ENCODE results near the gene FN3K. TPM values are rescaled to one million over a fixed set of nuclear protein-coding genes. Genes with fewer than 3 reads are reported as not detected.

FN3K gene
- 0.98 and 1.1 TPM in 2 replicates for total RNA-seq (2014; rRNA removed; shearing (Covaris generic); ENCODE audit: low replicate concordance)

- DNase-seq (ENCODE audit: low read depth), result peak; percentile 78
- in situ Hi-C loops (cut with HindIII; ENCODE audit: low pct_unique_long_range_greater_than_20kb, low sequenced_read_pairs), result no loop called here
These were observed at the start of gene FN3K for GRCh38 chr17:82734987-82735866. Gene FN3K, plus strand, starts transcription at chr17:82735615. Its CDS starts 22 bp downstream, at chr17:82735637.

- in situ Hi-C loops (cut with HindIII; ENCODE audit: low pct_unique_long_range_greater_than_20kb, low sequenced_read_pairs), result no loop called here
These were observed 48.8 kb upstream of the FN3K start for GRCh38 chr17:82686366-82687324.

GRCh38 chr17:82687375-82687861 is 48.0 kb upstream of the FN3K start:
- peak; percentile 97 for DNase-seq (ENCODE audit: low read depth)

More at GRCh38 chr17:82686366-82687324, 48.8 kb upstream of the FN3K start:
- DNase-seq (ENCODE audit: low read depth), result peak; percentile 31

GRCh38 chr17:82687871-82688270 is 47.5 kb upstream of the FN3K start:
- in situ Hi-C loops (cut with HindIII; ENCODE audit: low pct_unique_long_range_greater_than_20kb, low sequenced_read_pairs), result no loop called here
- DNase-seq (ENCODE audit: low read depth), result peak; percentile 83

More at GRCh38 chr17:82687375-82687861, 48.0 kb upstream of the FN3K start:
- in situ Hi-C loops (cut with HindIII; ENCODE audit: low pct_unique_long_range_greater_than_20kb, low sequenced_read_pairs), result no loop called here

DNA sequence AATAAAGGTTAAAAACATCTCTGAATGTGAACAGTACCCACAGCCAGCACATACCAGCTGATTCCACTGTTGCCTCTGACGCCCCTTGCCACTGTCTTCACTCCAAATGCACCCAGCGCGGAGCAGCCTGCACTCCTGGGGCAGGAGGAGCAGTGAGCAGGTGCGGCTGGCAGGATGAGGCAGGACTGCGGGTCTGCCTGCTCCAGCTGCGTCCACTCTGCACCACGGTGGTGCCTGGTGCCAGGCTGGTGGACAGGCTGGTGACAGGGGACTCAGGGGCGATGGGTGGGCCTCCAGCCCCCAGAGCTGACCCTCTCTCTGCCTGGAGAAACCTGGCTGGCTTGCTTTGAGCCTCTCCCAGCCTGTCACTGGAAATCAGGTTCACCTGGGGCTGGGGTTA is 46.3 kb upstream of the FN3K start:
- no peak for DNase-seq (ENCODE audit: low read depth)
- in situ Hi-C loops (cut with HindIII; ENCODE audit: low pct_unique_long_range_greater_than_20kb, low sequenced_read_pairs), result no loop called here

- in situ Hi-C loops (cut with HindIII; ENCODE audit: low pct_unique_long_range_greater_than_20kb, low sequenced_read_pairs), result no loop called here
- no peak for DNase-seq (ENCODE audit: low read depth)
These were observed 44.5 kb upstream of the FN3K start for GRCh38 chr17:82690786-82691489.

GRCh38 chr17:82691714-82692113 is 43.7 kb upstream of the FN3K start:
- in situ Hi-C loops (cut with HindIII; ENCODE audit: low pct_unique_long_range_greater_than_20kb, low sequenced_read_pairs), result no loop called here
- no peak for DNase-seq (ENCODE audit: low read depth)

DNA sequence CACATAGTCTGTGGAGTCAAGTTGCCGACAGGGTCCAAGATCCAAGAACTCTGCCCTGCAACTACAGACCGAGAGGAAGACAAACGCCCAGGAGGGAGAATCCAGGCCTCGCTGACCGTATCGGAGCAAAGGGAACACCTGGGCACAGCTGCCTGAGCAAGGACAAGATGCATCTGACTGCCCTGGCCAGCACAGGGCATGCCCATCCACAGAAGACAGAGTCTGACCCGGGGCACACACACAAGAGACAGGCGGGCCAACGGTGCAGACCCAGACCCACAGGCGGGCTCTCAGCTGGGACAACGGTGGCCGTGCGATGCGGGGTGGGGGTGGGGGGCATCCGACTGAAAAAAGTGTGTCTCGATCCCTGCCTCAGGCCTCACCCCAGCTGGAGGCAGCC is 43.1 kb upstream of the FN3K start:
- in situ Hi-C loops (cut with HindIII; ENCODE audit: low pct_unique_long_range_greater_than_20kb, low sequenced_read_pairs), result no loop called here
- no peak for DNase-seq (ENCODE audit: low read depth)

DNA sequence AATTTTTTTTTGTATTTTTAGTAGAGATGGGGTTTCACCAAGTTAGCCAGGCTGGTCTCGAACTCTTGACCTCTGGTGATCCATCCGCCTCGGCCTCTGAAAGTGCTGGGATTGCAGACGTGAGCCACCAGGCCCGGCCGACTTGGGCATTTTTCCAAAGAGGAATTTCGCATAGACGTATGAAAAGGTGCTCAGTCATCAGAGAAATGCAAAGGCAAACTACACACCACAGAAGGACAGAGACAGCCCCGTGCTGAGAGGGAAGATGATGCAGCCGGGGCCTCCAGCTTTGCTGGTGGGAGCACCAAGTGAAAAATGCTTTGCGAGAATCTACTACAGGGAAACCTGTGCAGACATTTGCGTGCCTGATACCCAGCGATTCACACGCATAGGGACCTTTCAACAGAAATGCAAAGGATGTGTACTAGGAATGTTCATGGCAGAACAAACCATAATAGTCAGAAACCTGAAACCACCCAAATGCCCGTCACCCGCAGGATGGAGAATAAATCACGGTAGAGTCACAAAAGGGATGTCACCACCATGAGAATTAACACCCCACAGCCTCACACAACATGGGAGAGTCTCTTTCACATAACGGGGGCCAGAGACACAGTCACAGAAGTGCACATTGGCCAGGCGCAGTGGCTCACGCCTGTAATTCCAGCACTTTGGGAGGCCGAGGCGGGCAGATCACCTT is 42.1 kb upstream of the FN3K start:
- in situ Hi-C loops (cut with HindIII; ENCODE audit: low pct_unique_long_range_greater_than_20kb, low sequenced_read_pairs), result no loop called here

DNA sequence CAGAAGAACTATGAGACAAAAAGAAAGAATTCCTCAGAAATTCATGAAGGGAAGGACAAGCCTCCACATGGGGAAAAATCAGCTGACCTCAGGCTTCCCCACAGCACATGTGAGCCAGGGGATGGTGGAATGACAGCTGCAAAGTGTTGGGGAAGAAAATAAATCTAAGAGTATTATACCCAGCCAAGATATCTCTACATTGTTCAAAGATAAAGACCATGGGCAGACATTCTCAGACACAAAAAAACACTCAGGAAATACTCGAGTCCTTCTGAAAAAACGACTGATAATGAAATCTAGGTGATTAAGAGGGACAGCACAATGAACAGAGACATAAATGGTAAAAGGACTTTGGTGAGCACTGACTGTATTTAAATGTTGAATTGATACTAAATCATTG is 40.8 kb upstream of the FN3K start:
- DNase-seq (ENCODE audit: low read depth), result no peak
- in situ Hi-C loops (cut with HindIII; ENCODE audit: low pct_unique_long_range_greater_than_20kb, low sequenced_read_pairs), result no loop called here

More for the DNA sequence above, 42.1 kb upstream of the FN3K start:
- DNase-seq (ENCODE audit: low read depth), result no peak

GRCh38 chr17:82696259-82696658 is 39.2 kb upstream of the FN3K start:
- in situ Hi-C loops (cut with HindIII; ENCODE audit: low pct_unique_long_range_greater_than_20kb, low sequenced_read_pairs), result no loop called here
- DNase-seq (ENCODE audit: low read depth), result no peak

- no peak for DNase-seq (ENCODE audit: low read depth)
- in situ Hi-C loops (cut with HindIII; ENCODE audit: low pct_unique_long_range_greater_than_20kb, low sequenced_read_pairs), result no loop called here
These were observed 38.3 kb upstream of the FN3K start for GRCh38 chr17:82696916-82697807.

- no peak for DNase-seq (ENCODE audit: low read depth)
- in situ Hi-C loops (cut with HindIII; ENCODE audit: low pct_unique_long_range_greater_than_20kb, low sequenced_read_pairs), result no loop called here
These were observed 37.7 kb upstream of the FN3K start for GRCh38 chr17:82697808-82698064.

DNA sequence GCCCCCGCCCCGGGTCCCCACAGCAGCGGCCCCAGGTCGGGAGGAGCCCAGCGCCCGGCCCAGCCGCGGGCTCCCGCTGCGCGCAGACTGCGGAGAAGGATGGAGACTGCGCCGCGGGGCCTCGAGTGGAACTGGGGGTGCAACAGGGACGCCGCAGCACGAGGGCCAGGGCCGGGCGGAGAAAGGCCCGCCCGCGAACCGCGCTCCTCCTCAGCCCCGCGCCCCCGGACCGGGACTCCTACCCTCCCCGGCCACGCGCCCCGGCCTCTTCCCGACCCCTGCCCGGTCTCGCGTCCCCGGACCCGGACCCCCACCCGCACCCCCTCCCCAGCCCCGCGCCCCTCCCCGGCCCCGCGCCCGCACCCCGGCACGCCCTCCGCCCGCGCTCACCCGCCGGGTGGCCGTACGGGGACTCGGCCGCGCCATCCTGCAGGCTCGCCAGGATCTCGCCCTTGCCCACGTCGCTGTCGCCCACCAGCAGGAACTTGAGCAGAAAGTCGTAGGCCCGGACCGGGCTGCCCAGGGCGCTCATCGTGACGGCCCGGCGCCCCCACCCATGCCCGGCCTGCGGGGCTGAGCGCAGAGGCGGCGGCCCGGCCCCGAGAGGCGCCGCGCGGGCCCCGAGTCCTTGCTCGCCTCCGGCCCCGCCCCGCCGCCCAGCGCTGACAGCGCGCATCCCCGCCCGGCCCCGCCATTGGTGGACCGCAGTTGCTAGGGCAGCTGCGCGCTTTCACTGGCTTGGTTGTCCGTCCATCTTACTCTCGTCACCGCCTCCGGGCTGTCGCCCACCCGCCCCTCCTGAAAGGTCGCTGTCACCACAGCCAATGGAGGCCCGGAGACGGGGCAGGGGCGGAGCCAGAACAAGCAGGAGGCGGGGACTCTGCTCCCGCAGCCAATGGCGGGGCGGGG is 37.1 kb upstream of the FN3K start, which contains the start of gene RAB40B:
TSS of gene RAB40B (minus strand) at position 634 of the 909 bp plus-strand sequence. CDS start at position 532, 102 bp downstream.
- in situ Hi-C loops (cut with HindIII; ENCODE audit: low pct_unique_long_range_greater_than_20kb, low sequenced_read_pairs), result no loop called here
- peak; percentile 96 for DNase-seq (ENCODE audit: low read depth)

GRCh38 chr17:82698974-82699442 is 36.4 kb upstream of the FN3K start:
- DNase-seq (ENCODE audit: low read depth), result no peak
- in situ Hi-C loops (cut with HindIII; ENCODE audit: low pct_unique_long_range_greater_than_20kb, low sequenced_read_pairs), result no loop called here

- in situ Hi-C loops (cut with HindIII; ENCODE audit: low pct_unique_long_range_greater_than_20kb, low sequenced_read_pairs), result no loop called here
- no peak for DNase-seq (ENCODE audit: low read depth)
These were observed 35.9 kb upstream of the FN3K start for GRCh38 chr17:82699551-82699950.
